Measurements from ENCODE around the gene EIF4E3. TPM values are rescaled to one million over a fixed set of nuclear protein-coding genes. Genes with fewer than 3 reads are reported as not detected.
A peak's percentile ranks its signal among the peaks of the same experiment; 100 is the strongest.

The EIF4E3 gene
- total RNA-seq, 1 experiment from 2014 or later: 4.3 TPM

DNA sequence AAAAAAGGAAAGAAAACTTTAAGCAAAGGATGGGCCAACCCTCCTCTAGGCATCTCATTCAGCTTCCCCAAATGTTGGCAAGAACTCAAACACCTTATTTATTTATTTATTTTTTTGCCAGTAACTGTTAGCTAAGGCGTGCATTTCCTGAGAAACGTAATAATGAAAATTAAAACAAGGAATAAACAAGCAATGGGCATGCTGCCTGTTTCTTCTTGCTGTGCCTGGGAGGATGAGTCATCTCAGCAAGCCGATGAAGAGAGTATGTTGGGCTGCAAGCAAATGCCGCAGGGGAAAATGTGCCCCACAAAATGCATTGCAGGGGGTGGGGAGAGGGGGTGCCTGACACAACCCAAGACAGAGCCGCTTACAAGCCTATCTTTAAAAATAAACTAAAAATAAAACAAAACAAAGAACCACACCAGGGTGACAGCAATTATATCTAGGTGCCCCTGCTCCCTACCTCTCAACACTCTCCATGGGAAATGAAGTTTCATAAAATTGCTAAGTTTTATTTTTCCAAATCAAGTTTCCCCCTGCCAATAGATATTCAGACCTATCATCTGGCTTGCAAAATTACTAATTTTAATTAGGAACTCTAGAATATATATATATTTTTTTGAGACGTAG lies 40.3 kb downstream of the EIF4E3 start:
- Mint-ChIP-seq H3K27ac (ENCODE audit: low read depth, unreplicated experiment) (peak overlapping the region; percentile 65), H3K27me3 (ENCODE audit: insufficient read depth, unreplicated experiment) (no peaks in the 10 kb centered on the region), H3K36me3 (ENCODE audit: insufficient read depth, unreplicated experiment) (no peaks in the 10 kb centered on the region), H3K9me3 (ENCODE audit: unreplicated experiment) (no peaks in the 10 kb centered on the region), H3K4me3 (ENCODE audit: unreplicated experiment) (peak overlapping the region; percentile 46), H3K4me1 (ENCODE audit: insufficient read depth, unreplicated experiment) (peaks cover 36% of the 10 kb centered on the region)
- TF ChIP-seq, protein P1, sequence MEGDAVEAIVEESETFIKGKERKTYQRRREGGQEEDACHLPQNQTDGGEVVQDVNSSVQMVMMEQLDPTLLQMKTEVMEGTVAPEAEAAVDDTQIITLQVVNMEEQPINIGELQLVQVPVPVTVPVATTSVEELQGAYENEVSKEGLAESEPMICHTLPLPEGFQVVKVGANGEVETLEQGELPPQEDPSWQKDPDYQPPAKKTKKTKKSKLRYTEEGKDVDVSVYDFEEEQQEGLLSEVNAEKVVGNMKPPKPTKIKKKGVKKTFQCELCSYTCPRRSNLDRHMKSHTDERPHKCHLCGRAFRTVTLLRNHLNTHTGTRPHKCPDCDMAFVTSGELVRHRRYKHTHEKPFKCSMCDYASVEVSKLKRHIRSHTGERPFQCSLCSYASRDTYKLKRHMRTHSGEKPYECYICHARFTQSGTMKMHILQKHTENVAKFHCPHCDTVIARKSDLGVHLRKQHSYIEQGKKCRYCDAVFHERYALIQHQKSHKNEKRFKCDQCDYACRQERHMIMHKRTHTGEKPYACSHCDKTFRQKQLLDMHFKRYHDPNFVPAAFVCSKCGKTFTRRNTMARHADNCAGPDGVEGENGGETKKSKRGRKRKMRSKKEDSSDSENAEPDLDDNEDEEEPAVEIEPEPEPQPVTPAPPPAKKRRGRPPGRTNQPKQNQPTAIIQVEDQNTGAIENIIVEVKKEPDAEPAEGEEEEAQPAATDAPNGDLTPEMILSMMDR (IDR thresholded peaks at IDR 0.05; ENCODE audit: unreplicated experiment): no peak
- ChIA-PET CTCF (interaction anchor here (0.7 to 1.9 kb wide), 3 partner anchors 44 to 964 kb away, joined by 3 to 4 read pairs (median 3); no protein-coding TSS in a partner anchor), POLR2A (interaction anchor here (0.6 to 0.9 kb wide), 7 partner anchors 9 to 1568 kb away, joined by 3 to 5 read pairs (median 3); partner anchors contain the start of gene GXYLT2)
- BruUV-seq (replicated peaks): no TSS peak
- intact Hi-C loops (cut with micrococcal nuclease): loop anchor here (5.0 to 10.0 kb wide), 3 partner anchors 103 to 623 kb away; partner anchors contain the start of gene FOXP1
- DNase-seq (ENCODE audit: unreplicated experiment): peak; percentile 94

DNA sequence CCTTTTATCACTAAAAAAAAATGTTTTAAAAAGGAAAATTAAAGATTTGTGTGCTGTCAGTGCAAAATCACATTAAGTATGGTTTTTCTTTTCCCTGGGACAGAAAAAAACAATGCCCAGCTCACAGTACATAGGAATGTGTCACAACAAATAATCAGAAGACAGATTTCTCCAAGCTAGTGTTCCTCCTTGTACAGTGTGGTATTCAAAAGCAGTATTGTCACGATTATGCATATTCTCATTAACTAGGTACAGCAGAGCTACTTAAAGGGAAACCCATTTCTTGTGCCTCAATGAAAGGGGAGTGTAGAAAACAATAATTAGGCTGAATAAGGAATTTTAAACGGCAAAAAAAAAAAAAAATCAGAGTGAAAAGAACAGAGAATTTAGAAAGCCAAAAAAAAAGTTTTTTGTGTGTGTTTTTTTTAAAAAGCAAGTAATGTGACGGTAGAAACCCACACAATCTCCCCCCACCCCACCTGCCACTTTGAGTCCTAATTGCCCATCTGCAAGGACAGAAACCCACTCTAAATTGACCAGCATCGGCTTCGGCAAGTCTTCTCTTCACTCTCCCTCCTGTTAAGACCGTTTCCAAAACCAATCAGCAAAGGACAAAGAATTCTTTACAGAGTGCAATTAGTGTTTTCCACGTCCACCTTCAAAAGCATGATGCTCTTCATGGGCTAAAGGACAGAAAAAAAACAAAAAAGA lies 41.0 kb downstream of the EIF4E3 start:
- CTCF ChIA-PET: interaction anchor here (0.7 to 5.6 kb wide), 8 partner anchors 16 to 615 kb away, joined by 3 to 70 read pairs (median 3); no protein-coding TSS in a partner anchor
- DNase-seq (ENCODE audit: unreplicated experiment): no peak
- BruUV-seq (replicated peaks): no TSS peak
- H3K27ac Mint-ChIP-seq (ENCODE audit: low read depth, unreplicated experiment): peak overlapping the region; percentile 65
- no peaks in the 10 kb centered on the region for H3K36me3 Mint-ChIP-seq (ENCODE audit: insufficient read depth, unreplicated experiment)
- intact Hi-C loops (cut with micrococcal nuclease): loop anchor here (5.0 to 10.0 kb wide), 3 partner anchors 102 to 622 kb away; partner anchors contain the start of gene FOXP1
- peak overlapping the region; percentile 46 for H3K4me3 Mint-ChIP-seq (ENCODE audit: unreplicated experiment)
- peaks cover 34% of the 10 kb centered on the region for H3K4me1 Mint-ChIP-seq (ENCODE audit: insufficient read depth, unreplicated experiment)
- no peaks in the 10 kb centered on the region for H3K27me3 Mint-ChIP-seq (ENCODE audit: insufficient read depth, unreplicated experiment)
- POLR2A ChIA-PET: interaction anchor here (0.6 to 1.1 kb wide), 10 partner anchors 10 to 1204 kb away, joined by 3 to 5 read pairs (median 3); partner anchors contain the start of gene GXYLT2
- no peaks in the 10 kb centered on the region for H3K9me3 Mint-ChIP-seq (ENCODE audit: unreplicated experiment)
- TF ChIP-seq, protein P1 (IDR thresholded peaks at IDR 0.05; ENCODE audit: unreplicated experiment): no peak

DNA sequence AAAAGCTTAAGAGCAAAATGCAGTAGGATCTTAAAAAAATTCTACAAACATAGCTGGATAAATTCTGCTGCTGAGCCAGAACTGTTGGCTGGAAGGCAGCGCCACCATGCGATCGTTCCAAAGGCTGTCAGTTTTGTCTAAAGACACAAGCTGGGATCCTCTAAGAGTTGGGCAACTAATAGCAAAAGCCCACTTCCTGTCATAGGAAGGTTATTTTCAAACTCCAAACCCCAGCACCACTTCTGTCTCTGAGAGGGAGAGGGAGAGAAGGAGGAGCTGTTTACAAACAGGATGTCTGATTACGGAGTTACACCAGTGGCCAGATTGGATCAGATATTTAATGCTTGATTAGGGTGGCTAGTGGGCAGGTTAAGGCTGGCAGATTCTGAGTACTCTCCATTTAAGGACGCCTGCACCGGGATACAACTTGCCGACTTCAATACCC lies 44.0 kb downstream of the EIF4E3 start:
- peak overlapping the region; percentile 33 for H3K4me3 Mint-ChIP-seq (ENCODE audit: unreplicated experiment)
- H3K27ac Mint-ChIP-seq (ENCODE audit: low read depth, unreplicated experiment): peak overlapping the region; percentile 83
- peak; percentile 80 for DNase-seq (ENCODE audit: unreplicated experiment)
- no peaks in the 10 kb centered on the region for H3K36me3 Mint-ChIP-seq (ENCODE audit: insufficient read depth, unreplicated experiment)
- ChIA-PET POLR2A (interaction anchor here (0.6 to 3.4 kb wide), 13 partner anchors 9 to 624 kb away, joined by 3 to 33 read pairs (median 5); partner anchors contain the start of gene FOXP1), CTCF (interaction anchor here (0.5 to 5.6 kb wide), 47 partner anchors 8 to 1627 kb away, joined by 3 to 70 read pairs (median 4); no protein-coding TSS in a partner anchor)
- intact Hi-C loops (cut with micrococcal nuclease): loop anchor here (1.0 to 10.0 kb wide), 4 partner anchors 23 to 619 kb away; partner anchors contain the start of gene FOXP1
- H3K9me3 Mint-ChIP-seq (ENCODE audit: unreplicated experiment): no peaks in the 10 kb centered on the region
- no peaks in the 10 kb centered on the region for H3K27me3 Mint-ChIP-seq (ENCODE audit: insufficient read depth, unreplicated experiment)
- no TSS peak for BruUV-seq (replicated peaks)
- peaks cover 34% of the 10 kb centered on the region for H3K4me1 Mint-ChIP-seq (ENCODE audit: insufficient read depth, unreplicated experiment)
- TF ChIP-seq, protein P1 (IDR thresholded peaks at IDR 0.05; ENCODE audit: unreplicated experiment): peak; percentile 62

Data from MCF 10A (cell line).